Large intestine (tissue), 3 donors: ENCODE measurements around the gene ZNF318. TPM values are rescaled to one million over a fixed set of nuclear protein-coding genes. Genes with fewer than 3 reads are reported as not detected.
A peak's percentile ranks its signal among the peaks of the same experiment; 100 is the strongest.
"Not testable (repeated sequence)": the region's sequence is repeated elsewhere in the genome, so short reads cannot be mapped to it uniquely, and the experiment has no call there.

ENCODE experiments used
- DNase-seq, 2 donors: peaks; one replicate each; pipeline versions ENCODE4 v3.0.0 to v3.0.0-alpha.2; 2013
- H3K27ac ChIP-seq: one replicate; pipeline ENCODE4 v1.5.1; 2013; ENCODE audit warnings: low read length
- H3K27me3 ChIP-seq: 2 replicates; pipeline ENCODE4 v1.6.1; 2013; ENCODE audit warnings: low read length; ENCODE audit not compliant: control insufficient read depth, insufficient read depth
- H3K36me3 ChIP-seq: 2 replicates; pipeline ENCODE4 v1.6.1; 2013; ENCODE audit warnings: low read length; ENCODE audit not compliant: control insufficient read depth, insufficient read depth
- H3K4me1 ChIP-seq: one replicate; pipeline ENCODE4 v1.6.1; 2013; ENCODE audit warnings: low read length; ENCODE audit not compliant: control insufficient read depth, insufficient read depth
- H3K4me3 ChIP-seq: one replicate; pipeline ENCODE4 v1.5.1; 2013; ENCODE audit warnings: low read length
- H3K9me3 ChIP-seq: one replicate; pipeline ENCODE4 v1.6.1; 2013; ENCODE audit warnings: mild to moderate bottlenecking, low read depth, low read length, moderate library complexity; ENCODE audit not compliant: control insufficient read depth
- WGBS: methylation state at CpG from one replicate; pipeline ENCODE4 v1.1.5; 2013; ENCODE audit warnings: low lambda C conversion rate; ENCODE audit not compliant: insufficient coverage; 5-methylcytosine and 5-hydroxymethylcytosine counted together
- polyA plus RNA-seq: library from polyadenylated mRNA; unstranded; fragments of 120-200 nt; gene quantifications from one replicate; pipeline ENCODE4 v1.2.1, GENCODE V29; 2013

ZNF318 gene
- polyA plus RNA-seq, 1 donor, result 21.2 TPM

- Histone ChIP-seq H3K27me3 (no peaks in the 10 kb centered on the region), H3K27ac (no peak overlapping the region), H3K4me1 (peaks cover 4% of the 10 kb centered on the region), H3K9me3 (no peaks in the 10 kb centered on the region), H3K36me3 (no peaks in the 10 kb centered on the region), H3K4me3 (no peak overlapping the region)
- 100% methylated on average over 1 of the region's 3 CpGs for WGBS
- DNase-seq, result no peak
Observed at GRCh38 chr6:43405354-43405753, 35.9 kb upstream of the ZNF318 start.

DNA sequence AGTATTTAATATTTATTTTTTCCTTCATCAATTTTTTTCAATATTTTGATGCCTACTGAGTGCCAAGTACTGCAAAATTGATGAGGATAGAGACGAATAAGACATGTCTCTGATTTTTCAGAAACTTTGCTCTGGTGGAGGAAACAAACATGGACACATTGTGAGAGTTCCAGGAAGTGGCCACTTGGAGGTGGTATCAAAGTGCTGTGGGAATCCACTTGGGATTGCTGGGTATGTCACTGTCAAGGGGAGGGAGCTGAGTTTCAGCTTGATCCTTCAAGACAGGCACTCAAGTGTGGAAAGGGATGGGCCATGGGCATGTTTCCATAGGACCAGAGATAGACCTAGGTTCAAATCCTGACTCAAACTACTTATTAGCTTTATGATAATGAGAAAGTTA, 33.4 kb upstream of the ZNF318 start:
- H3K27ac ChIP-seq, result no peak overlapping the region
- H3K4me3 ChIP-seq, result no peak overlapping the region
- H3K9me3 ChIP-seq, result no peaks in the 10 kb centered on the region
- no peaks in the 10 kb centered on the region for H3K36me3 ChIP-seq
- peaks cover 17% of the 10 kb centered on the region for H3K4me1 ChIP-seq
- no CpG with 5 or more reads among the region's 1 CpG for WGBS
- no peaks in the 10 kb centered on the region for H3K27me3 ChIP-seq
- DNase-seq, result no peak

DNA sequence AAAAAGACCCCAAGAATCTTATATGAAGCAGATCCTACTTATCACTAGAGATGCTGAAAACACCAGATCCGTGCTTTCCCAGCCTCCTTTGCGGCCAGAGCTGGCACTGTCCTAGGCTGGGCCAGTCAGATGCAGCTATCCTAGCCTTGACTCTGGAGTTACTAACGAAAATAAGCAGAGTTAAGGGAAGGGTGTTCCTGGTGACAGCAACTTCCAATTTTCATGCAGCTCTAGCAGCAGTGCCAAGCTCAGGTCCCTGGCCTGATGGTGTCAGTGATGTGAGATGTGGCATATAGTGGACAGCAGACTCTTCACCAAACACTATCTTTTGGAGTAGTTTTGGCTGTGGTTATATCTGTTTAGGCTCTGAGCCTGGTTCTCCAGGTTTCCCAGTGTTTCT, 32.3 kb upstream of the ZNF318 start:
- Histone ChIP-seq H3K27me3 (no peaks in the 10 kb centered on the region), H3K4me3 (no peak overlapping the region)
- no CpG with 5 or more reads among the region's 3 CpGs for WGBS

DNA sequence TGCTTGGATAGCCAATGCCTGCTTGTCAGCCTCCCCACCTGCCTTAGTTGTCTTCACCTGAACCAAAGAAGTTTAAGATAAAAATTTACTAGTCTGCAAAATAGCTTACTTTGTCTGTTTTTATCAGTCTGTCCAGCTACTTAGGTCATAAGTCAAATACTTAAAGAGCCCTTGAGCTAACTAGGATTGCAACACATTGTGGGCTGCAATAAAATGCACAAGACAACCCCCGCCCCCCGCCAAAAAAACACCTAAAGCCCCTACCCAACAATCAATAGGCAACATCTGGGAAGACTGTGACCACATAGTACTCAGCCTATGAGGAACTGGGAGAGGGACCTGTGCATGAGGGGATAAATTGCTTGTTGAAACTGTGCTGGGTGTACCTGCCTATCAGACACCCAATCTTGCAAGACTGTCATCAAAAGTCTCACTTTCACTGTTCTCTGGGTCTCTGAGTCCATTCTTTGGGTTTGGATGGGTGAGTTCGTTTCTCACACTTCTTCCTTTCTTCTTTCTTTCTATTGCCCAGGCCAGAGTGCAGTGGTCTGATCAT, 30.6 kb upstream of the ZNF318 start:
- no peak overlapping the region for H3K4me3 ChIP-seq
- H3K36me3 ChIP-seq, result no peaks in the 10 kb centered on the region
- WGBS, result 43% methylated on average over 1 of the region's 3 CpGs
- no peak overlapping the region for H3K27ac ChIP-seq
- H3K27me3 ChIP-seq, result no peaks in the 10 kb centered on the region
- peaks cover 21% of the 10 kb centered on the region for H3K4me1 ChIP-seq
- no peak for DNase-seq
- H3K9me3 ChIP-seq, result no peaks in the 10 kb centered on the region

More for the DNA sequence above, 32.3 kb upstream of the ZNF318 start:
- Histone ChIP-seq H3K9me3 (no peaks in the 10 kb centered on the region), H3K36me3 (no peaks in the 10 kb centered on the region), H3K4me1 (peaks cover 17% of the 10 kb centered on the region), H3K27ac (no peak overlapping the region)
- no peak for DNase-seq

- 0% methylated on average over 1 of the region's 6 CpGs for WGBS
Observed at GRCh38 chr6:43396408-43397149, 27.1 kb upstream of the ZNF318 start.

DNA sequence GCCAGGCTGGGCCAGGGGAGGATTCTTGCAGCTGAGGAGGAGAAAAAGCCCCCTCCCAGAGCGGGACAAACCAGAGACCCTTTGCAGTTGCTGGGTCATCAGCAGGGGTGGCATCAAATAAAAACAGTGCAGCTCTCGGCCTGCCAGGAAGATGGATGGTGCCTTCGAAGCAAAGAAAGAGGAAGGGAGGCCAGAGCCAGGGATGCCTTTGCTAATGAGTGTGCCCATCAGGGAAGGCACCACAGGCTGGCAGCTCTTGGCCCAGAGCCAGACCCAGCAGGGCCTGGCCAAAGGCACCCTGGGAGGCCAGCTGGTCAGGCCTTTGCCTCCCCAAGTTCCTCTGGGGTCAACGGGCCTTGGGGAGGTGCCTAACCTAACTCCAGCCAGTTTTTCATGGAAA, 26.3 kb upstream of the ZNF318 start:
- no peaks in the 10 kb centered on the region for H3K9me3 ChIP-seq
- H3K27ac ChIP-seq, result no peak overlapping the region
- no peaks in the 10 kb centered on the region for H3K36me3 ChIP-seq
- no peak for DNase-seq
- peaks cover 26% of the 10 kb centered on the region for H3K4me1 ChIP-seq
- WGBS, result no CpG with 5 or more reads among the region's 4 CpGs
- no peaks in the 10 kb centered on the region for H3K27me3 ChIP-seq
- no peak overlapping the region for H3K4me3 ChIP-seq

More at GRCh38 chr6:43396408-43397149, 27.1 kb upstream of the ZNF318 start:
- Histone ChIP-seq H3K9me3 (no peaks in the 10 kb centered on the region), H3K27me3 (no peaks in the 10 kb centered on the region), H3K36me3 (no peaks in the 10 kb centered on the region), H3K4me1 (peaks cover 21% of the 10 kb centered on the region), H3K27ac (no peak overlapping the region), H3K4me3 (no peak overlapping the region)
- DNase-seq, result no peak

DNA sequence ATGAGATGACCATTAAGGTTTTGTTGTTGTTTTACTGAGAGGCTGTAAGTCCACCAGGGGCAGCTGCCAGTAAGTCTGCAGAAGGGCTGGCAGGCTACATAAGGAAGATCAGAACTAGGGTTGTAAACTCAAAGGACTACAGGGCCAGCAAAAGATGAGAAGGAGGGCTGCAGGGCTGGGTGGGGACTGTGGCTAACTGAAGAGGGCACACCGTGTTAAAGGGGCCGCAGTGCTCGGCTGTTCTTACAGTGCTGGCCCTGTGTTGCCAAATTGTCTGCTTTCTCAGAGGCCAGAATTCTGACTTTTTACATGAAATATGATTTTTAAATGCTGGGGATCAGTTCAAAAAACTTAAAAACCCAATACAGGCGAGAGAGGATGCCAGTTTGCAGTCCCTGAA, 25.5 kb upstream of the ZNF318 start:
- H3K27ac ChIP-seq, result no peak overlapping the region
- H3K36me3 ChIP-seq, result no peaks in the 10 kb centered on the region
- H3K4me3 ChIP-seq, result no peak overlapping the region
- no peaks in the 10 kb centered on the region for H3K9me3 ChIP-seq
- H3K27me3 ChIP-seq, result no peaks in the 10 kb centered on the region
- WGBS, result no CpG with 5 or more reads among the region's 4 CpGs
- peaks cover 24% of the 10 kb centered on the region for H3K4me1 ChIP-seq
- no peak for DNase-seq

GRCh38 chr6:43393602-43394001, 24.2 kb upstream of the ZNF318 start:
- Histone ChIP-seq H3K4me1 (peaks cover 13% of the 10 kb centered on the region), H3K4me3 (no peak overlapping the region), H3K9me3 (no peaks in the 10 kb centered on the region), H3K36me3 (no peaks in the 10 kb centered on the region), H3K27me3 (no peaks in the 10 kb centered on the region), H3K27ac (no peak overlapping the region)
- no CpG with 5 or more reads among the region's 5 CpGs for WGBS
- no peak for DNase-seq

GRCh38 chr6:43393133-43393532, 23.7 kb upstream of the ZNF318 start:
- H3K36me3 ChIP-seq, H3K9me3 ChIP-seq, H3K27me3 ChIP-seq, H3K27ac ChIP-seq, DNase-seq, H3K4me3 ChIP-seq: not testable (repeated sequence)
- no CpG with 5 or more reads among the region's 11 CpGs for WGBS
- peaks cover 13% of the 10 kb centered on the region for H3K4me1 ChIP-seq

GRCh38 chr6:43391440-43392031, 22.1 kb upstream of the ZNF318 start:
- Histone ChIP-seq H3K9me3 (no peaks in the 10 kb centered on the region), H3K4me1 (peaks cover 12% of the 10 kb centered on the region), H3K27me3 (no peaks in the 10 kb centered on the region), H3K27ac (peak overlapping the region; percentile 15), H3K4me3 (peak overlapping the region; percentile 21), H3K36me3 (no peaks in the 10 kb centered on the region)
- DNase-seq, result peak in 1 of 2 donors; percentile 11
- 60% methylated on average over 1 of the region's 13 CpGs for WGBS
